OCI-LY1 (cell line): ENCODE results near the gene RAB13.

Experiments
- CTCF ChIP-seq: fragments of 200-600 bp; sonication (generic), shearing (Covaris generic); IDR thresholded peaks from 2 replicates; pipeline ENCODE4 v1.5.1; 2017; ENCODE audit warnings: mild to moderate bottlenecking, antibody characterized with exemption, low read length, moderate library complexity, mixed read lengths
- EZH2 ChIP-seq: fragments of 200-600 bp; sonication (generic), shearing (Covaris generic); IDR thresholded peaks from 2 replicates; pipeline ENCODE4 v1.8.0; 2017; ENCODE audit warnings: borderline replicate concordance, mixed run types, mild to moderate bottlenecking, antibody characterized with exemption, low read length, moderate library complexity, mixed read lengths

GRCh38 chr1:153962088-153963029 lies 23.8 kb downstream of the RAB13 start:
- TF ChIP-seq CTCF (peak; percentile 18; the same call in 1 of the 2 replicates), EZH2 (no peak)
